Fibroblast of skin of left quadriceps (primary cell): ENCODE measurements around the gene ATG4B.

Experiments used
- DNase-seq, 2 experiments: peaks; one replicate each; pipeline ENCODE4 v3.0.0-alpha.2; 2013; ENCODE audit warnings: low read depth in 2 of 2

Gene ATG4B

DNA sequence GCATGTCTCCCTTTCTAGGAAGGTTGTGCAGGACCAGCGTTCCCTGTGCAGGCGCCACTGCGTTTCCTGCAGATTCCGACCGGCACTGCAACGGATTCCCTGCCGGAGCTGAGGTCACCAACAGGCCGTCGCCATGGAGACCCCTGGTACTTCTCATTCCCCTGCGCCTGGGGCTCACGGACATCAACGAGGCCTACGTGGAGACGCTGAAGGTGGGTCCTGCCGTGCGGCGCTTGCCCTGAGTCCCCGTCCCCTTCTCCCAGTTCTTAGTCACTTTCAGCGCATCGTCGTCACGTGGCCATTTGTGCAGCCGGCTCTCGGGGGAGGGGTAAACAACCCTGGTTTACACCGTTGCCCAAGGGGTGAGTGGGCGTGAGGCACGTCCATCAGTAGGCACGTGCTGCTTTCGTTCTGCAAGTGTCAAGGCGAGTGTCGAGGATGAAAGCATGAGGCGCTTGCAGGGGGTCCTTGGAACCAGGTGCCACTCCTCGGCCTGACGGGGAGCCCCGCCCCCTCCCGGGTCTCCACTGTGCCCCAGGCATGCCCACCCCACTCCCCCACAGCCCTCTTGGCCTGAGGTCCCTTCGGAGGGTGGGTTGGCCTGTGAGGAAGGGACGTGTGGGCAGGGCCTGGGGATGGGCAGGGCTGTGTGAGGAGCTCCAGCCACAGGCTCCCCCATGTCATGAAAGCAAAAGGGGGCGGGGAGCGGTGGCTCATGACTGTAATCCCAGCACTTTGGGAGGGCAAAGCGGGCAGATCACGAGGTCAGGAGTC lies 29.3 kb downstream of the ATG4B start:
- no peak for DNase-seq

DNA sequence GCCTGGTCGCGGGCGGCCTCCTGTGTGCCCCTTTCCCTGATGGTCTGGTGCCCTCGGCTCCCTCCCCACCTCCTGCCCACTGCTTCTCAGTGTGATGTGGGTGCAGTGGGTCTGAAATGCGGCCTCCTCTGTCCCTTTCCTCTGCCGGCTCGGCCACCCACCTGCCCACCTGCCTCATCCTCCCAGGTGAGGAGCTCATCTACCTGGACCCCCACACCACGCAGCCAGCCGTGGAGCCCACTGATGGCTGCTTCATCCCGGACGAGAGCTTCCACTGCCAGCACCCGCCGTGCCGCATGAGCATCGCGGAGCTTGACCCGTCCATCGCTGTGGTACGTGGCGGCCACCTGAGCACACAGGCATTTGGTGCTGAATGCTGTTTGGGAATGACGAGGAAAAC lies 30.9 kb downstream of the ATG4B start:
- DNase-seq = no peak

DNA sequence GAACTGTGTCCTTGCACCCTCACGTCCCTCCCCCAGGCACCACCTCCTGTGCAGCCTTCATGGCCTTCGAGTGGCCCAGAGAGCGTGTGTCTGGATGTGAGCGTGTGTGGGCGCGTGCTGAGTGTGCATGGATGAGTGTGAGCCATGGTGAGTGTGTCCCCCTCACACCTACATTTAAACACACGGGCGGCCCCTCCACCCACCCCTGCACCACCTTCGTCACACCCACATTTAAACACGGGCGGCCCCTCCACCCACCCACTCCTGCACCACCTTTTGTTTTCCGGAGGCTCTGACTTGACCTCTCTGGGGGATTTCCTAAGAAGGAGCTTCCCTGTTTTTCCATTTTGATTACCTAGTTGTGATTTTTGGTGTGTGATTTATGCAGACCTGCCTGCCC lies 31.3 kb downstream of the ATG4B start:
- DNase-seq = no peak

DNA sequence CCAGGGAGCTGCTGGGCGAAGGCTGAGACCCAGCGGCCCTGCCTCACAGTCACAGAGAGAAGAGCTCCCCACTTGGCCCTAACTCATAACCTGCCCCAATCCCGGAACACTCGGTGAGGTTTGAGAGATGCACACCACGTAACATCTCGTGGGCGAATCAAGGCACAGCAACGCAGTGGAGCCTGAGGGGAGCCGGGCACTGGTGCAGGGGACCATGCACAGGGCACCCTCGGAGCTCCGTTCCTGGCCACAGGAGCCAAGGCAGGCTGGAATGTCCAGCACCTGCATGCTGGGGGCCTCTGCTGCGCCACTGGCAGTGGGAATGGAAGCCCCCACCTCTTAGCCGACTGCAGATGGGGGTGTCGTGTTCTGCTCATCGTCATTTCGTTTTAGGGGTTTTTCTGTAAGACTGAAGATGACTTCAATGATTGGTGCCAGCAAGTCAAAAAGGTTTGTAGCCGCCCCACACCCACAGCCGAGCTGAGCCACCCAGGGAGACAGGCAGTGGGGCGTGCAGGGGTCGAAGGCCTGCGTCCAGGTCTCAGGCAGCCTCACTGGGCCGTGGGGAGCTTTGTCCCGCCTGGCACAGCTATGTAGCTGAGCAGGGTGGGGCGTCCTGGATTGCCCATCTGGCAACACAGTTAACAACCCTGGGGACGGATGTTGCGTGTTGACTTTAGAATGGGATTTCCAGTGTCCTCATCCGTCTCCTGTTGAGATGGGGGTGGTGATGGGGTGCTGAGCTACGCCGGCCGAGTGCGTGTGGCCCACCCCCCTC lies 33.0 kb downstream of the ATG4B start:
- no peak for DNase-seq

DNA sequence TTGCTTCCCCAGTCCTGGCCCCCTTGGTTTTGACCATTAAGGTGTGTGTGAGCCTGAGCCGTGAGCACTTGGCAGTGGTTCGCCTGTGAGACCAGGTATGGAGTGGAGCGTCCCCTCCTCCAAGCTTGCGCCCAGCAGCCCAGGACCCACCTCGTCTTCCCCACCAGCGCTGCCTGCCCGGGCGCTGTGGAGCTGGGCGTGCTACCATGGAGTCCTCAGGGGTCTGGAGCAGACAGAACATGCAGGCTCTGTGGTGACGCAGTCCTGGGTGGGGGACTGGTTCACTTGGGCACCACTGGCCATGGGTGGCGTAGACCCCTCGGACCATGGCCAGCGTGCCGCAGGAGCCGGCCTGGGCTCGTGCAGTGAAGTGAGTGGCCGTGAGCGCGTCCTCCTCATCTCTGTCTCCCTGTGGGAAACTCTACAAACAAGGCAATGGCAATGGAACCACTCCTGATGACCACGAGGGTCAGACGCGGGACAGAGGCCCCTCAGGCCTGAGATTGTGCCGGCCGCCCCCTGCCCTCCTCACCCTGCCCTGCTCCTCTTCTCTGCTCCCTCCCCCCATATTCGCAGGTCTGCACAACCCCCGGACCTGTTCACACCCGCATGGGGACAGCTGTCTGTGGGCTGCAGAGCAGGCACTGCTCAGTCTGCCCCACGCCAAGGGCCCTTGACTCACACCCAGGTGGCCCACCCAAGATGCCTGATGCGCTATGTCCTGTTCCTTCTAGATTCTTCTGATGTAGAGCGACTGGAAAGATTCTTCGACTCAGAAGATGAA lies 34.2 kb downstream of the ATG4B start:
- DNase-seq = no peak

DNA sequence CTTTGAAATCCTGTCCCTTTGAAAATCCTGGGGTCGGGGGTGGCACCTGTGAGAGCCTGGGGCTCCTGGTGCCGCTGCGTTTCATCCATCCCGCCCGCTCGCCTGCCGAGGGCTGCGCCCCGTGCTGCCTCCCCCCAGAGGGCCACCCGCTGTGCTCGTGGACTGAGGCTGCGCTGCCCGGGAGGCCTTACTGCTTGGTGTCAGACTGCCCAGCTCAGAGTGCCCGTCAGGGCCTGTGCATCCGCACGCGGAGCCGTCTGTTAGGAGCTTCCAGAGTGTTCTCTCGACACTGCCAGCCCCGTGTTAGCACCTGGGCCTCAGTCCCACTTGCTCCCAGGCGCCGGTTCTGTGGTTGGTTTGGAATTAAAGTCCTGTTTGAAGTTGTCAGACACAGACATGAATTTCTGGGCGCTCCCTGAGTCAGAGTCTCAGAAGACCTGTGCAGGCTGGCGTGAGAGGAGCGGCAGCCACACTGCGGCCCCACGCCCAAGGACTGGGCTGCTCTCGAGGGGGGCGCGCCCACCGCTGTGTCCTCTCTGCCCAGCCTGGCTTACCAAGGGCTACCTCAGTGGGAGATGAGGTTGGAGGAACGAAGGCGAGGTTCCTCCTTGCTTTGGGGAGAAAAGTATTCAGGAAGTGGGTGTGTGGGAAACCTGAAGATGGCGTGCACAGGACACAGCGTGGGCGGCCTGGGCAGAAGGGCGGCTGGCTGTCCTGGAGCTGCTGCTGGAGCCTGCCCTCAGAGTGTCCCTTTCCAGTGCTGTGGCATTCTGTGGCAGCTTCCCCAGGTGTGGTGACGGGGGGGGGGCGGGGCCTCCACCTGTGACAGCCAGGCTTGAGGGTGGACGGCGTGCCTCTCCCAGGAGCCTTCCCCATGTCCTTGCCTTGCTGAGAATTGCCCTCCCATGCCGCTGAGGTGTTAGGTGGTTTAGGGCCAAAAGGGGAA lies 35.0 kb downstream of the ATG4B start:
- DNase-seq = no peak

DNA sequence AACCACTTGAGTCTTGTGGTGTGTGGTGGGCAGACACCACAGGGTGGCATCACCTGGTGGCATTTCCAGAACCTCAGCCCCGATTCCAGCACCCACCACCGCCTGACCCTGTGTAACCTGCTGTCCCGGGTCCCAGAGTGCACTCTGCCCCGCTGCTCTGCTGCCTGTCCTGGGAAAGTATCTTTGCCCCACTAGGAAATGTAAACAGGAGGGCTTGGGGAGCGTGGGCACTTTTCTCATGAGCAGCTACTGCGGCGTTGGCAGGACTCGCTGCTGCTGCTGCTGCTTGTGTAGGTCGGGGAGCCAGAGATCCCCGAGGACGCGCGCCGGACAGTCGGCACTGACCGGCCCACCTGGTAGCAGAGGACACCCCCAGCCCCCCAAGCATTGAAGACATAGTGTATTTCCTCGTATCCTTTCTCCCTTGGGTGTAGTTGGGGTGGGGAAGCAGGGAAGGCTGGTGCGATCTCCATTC lies 35.7 kb downstream of the ATG4B start:
- no peak for DNase-seq

DNA sequence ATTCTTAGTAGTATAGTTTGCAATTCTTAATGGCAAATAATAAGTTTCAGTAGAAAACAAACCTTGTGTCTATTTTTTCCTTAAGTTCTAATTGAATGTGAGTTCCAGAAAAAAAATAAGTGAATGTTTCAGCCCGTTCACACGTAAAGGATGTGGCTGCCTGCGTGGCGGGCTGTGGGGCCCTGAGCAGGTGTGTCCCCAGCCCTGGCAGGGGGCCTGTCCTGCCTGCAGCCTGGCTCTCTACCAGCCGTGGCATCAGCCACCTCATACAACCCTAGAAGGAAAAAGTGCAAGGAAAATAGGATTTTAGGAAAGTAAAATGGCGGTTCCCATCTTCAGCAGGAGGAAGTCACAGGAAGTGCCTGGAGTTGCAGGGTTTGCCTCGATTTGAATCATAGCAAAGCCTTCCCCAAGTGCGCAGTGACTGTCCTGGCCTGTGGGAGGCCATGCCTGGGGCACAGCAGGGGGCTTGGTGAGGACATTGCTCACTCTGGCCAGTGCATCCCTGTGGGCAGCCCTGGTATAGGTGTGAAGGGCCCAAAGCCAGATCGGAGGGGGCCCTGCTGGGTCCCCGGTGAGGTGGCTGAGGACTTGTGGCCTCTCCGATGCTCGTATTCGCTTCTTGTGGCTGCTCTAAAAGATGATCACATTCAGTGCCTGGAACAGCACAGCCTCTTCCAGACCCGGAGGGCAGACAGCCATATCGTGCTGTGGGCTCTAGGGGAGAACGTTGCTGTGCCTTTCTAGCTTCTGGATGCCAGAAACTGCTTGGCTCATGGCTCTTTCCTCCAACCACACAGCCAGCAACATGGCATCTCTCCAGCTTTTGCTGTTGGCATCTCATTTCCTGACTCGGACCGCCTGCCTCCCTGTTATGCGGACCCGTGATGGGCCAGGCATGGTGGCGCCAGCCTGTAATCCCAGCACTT lies 36.6 kb downstream of the ATG4B start:
- DNase-seq = no peak

DNA sequence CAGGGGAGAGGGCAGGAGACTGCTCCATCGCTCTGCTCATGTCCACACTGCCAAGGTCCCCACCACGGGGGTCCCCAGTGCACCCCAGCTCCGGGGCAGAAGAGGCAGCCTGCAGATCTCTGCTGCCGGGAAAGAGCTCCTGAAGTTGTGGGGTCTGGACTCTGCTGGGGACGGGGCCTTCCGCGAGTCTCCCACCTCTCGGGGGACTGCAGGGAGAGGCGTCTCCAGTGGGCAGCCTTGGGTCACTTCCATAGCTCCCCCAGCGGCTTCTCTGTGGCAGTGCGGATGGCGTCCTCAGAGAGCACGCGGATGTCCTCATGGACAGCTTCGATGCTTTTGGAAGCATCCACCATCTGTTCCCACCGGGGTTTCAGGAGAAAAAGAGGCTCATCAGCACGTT lies 38.4 kb downstream of the ATG4B start:
- no peak for DNase-seq

DNA sequence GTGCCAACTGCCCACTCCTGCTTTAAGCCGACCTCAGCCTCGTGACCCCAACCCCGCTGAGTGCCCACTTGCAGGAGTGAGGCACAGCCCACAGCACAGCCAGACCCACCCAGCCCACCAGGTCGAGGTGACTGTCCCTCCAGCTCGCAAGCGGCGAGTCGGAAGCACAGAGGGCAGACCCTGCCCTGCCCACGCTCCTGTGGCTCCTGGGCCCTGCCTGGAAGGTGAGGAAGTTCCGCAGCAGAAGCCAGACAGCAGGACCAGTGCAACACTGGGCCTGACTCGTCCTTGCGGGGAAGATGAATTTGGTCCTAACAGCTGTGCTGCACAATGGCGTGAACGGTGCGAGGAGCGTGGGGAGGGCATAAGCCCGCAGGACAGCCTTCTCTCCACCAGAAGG lies 39.2 kb downstream of the ATG4B start:
- no peak for DNase-seq

DNA sequence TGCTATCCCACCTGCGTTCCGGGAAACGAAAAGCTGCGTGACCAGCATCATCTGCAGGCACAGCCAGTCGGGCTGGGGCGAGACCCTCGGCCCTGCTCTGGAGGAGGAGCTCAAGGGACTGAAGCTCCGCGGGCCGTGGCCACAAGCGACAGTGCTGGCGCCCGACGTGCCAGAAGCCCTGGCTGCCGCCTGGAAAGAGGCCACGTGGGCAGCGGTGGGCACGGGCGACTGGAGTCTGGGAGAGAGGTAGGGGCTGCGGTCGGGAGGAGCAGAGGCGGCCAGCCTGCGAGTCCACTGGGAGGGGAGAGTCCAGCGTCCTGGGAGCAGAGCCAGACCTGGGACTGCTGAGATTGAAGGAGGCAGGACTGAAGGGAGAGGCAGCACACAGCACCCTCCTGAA lies 39.9 kb downstream of the ATG4B start:
- no peak for DNase-seq

DNA sequence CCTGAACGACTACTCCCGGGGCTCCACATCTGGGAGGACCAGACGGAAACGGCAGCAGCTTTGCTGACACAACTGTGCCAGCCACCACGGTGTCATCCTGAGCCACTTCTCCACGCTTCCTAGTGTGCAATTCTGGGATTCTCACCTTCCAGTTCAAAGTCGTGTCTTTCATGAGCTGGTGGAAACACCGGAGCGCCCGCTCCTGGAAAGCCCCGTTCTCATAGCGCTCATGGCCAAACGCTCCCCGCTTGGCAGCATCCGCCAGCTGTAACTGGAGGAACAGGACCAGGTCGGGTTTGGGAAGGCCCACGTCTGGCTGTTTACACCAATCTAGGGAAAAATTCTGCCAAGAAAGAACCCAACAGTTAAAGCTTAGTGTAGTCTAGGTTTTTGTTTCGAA lies 40.8 kb downstream of the ATG4B start:
- no peak for DNase-seq

DNA sequence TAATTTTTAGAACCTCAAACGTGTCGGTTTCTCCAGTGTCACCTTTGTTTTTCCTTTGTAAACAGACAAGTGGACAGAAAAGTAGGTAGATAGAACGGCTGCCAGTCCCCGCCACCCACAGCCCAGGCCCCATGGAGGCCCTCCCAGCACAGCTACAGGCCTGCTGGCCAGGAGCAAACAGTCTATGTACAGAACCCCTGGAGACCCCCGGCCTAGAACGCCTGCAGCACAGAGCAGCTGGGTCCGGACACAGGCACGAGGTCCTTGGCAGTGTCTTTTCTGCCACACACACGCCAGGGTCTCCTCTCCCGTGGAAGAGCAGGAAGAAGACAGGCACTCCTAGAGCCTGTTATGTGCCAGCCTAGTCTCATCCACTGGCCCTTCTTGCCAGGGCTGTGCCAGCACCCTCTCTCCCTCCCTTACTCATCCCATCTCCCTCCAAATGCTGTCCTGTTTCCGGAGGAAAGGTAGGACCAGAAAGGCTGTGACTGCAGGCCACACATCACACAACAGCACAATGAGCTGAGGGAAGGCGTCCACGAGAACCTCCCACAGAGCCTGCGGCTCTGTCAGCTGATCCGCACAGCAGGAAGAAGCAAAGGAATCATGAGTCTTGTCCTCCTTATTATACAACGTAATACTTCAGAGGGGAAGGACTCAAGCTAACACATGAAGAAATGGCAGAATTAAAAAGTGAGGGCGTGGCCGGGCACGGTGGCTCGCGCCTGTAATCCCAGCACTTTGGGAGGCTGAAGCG lies 41.5 kb downstream of the ATG4B start:
- DNase-seq = no peak

DNA sequence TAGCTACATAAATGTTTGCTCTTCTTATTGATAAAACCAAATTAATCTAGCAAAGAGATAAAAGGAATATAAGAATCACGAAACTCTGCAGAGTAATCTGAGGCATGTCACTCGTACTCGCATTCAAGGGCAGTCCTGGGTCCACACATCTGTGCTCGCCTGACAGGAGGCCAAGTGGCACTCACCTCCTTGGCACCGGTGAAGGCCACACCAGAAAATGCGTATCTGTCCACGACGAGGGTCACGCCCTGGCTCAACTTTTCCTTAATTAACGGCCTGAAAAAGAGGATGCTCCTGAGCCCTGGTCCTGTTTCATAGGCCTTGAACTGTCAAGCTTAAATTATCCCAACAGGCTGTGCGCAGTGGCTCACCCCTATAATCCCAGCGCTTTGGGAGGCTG lies 42.6 kb downstream of the ATG4B start:
- no peak for DNase-seq

DNA sequence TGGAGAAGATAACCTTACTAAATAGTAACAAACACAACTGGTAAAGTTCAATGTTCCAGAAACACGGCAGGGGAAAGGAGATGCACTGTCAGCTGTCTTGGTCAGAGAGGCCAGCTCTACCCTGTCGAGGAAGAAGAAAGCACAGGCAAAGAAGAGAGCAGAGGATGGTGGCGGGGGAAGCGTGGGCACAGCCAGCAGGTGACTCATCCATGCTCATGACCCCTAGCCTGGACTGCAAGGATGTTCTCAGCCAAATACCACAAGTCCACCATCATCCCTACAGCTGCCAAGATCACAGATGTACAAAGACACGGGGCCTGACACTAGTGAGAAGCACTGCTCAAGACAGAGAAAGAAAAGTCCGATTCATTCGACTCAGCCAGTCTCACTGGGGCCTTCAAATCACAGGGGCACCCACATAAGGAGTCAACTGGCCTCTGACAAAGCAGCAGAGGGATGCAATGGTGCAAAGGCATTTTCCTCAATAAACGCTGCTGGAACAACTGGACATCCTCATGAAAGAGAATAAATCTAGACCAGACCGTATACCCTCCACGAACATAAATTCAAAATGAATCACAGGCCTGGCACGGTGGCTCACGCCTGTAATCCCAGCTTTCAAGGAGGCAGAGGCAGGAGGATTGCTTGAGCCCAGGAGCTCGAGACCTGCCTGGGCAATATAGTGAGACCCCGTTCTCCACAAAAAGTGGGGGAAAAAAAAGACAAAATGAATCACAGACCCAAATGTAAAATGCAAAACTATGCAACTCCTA lies 43.5 kb downstream of the ATG4B start:
- DNase-seq = peak; percentile 41 to 47

DNA sequence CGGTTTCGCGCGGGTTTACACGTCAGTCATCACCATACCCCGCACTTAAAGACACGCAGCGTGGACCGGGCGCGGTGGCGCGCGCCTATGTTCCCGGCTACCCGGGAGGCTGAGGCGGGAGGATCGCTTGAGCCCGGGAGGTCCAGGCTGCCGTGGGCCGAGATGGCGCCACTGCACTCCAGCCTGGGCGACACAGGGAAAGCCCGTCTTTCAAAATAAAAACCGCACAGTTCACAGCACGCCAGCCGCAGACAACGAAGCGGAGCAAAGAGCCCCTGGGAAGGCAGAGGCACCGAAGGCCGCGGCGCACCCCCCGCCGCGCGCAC lies 48.8 kb downstream of the ATG4B start:
- no peak for DNase-seq

DNA sequence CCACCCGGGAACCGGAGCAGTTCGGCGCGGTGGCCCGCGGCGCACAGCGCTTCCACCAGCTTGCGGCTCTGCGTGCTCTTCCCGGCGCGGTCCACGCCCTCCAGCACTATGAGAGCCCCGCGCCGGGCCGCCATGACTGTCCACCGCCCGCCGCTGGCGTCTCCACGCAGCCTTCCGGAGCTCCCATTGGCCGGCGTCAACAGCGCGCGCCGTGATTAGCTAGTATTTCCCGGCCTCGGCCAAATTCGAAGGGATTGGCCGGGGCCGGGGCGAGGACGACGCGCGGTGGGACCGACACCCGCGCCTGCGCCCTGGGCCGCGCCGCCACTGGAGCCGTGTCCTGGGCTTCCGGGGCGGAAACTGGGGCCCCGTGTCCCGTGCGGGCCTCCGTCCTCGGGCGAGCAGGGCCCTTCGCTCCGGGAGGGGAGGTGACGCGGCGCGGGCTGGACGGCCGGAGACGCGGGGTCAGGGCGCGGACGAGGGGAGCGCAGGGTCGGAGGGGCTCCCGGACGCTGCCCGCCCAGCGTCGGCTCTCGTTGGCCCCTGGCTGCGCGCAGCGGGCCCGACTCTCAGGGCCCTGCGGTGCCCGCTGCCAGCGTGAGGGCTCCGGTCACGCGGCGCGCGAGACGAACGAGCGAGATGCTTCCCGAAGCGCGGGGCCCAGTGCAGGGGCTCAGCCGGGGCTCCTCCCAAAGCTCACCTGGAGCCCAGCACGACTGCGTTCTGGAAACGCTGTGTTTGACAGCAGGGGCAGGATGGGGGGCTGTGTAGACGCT lies 49.3 kb downstream of the ATG4B start, which contains the start of gene DTYMK:
Gene DTYMK (minus strand): TSS at position 166 of the 776 bp plus-strand sequence. CDS start 32 bp downstream, at position 134.
- DNase-seq = peak; percentile 93 to 94

DNA sequence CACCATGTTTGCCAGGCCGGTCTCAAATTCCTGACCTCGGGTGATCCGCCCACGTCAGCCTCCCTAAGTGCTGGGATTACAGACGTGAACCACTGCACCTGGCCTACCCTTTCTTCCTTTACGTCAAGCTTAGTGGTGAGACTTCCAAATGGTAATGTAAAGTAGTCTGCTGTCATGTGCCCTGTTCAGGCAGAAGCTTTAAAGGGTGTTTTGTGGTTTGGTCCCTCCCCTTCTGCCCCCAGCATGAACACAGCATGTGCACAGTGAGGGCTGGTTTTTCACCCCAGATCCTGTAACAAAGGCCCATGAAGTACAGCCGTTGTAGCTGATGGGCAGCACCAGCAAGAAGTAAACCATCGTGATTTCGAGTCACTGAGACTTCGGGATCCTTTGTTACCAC lies 51.8 kb downstream of the ATG4B start:
- no peak for DNase-seq
